HepG2 (cell line): ENCODE measurements around the gene MEA1. TPM values are rescaled to one million over a fixed set of nuclear protein-coding genes. Genes with fewer than 3 reads are reported as not detected.

Source experiments
- ATAC-seq: fragments of 200-7000 bp; cut with Tn5 transposase; 3 replicates; pipeline ENCODE4 v1.9.1; 2020; ENCODE audit warnings: mild to moderate bottlenecking, moderate library complexity
- BruUV-seq: library from RNA; stranded (reverse); fragments of 400-500 nt; replicated peaks from 2 replicates; lab custom pipeline; 2021; lab: Mats Ljungman, UMichigan
- CTCF ChIA-PET: fragments of 300-600 bp; formaldehyde crosslinking; extraction: SDS; loops from one replicate; lab custom pipeline; 2021; ENCODE audit warnings: low total read pairs, inconsistent platforms, low intra/inter-chr PET ratio; lab: Yijun Ruan, JAX
- POLR2A ChIA-PET: fragments of 350-600 bp; sonication (Branson Sonifier 250); formaldehyde crosslinking; loops from one replicate; lab custom pipeline; 2020; ENCODE audit warnings: antibody characterized with exemption, inconsistent platforms; lab: Yijun Ruan, JAX
- DNase-seq: peaks from one replicate; pipeline ENCODE4 v3.0.0-alpha.2; 2015; ENCODE audit warnings: low spot score
- FAIRE-seq: peaks from 3 replicates; lab custom pipeline; 2011; peaks lifted over from hg19 to GRCh38; lab: Jason Lieb, UNC
- H2AFZ ChIP-seq: one replicate; pipeline ENCODE4 v1.6.1; 2011; ENCODE audit warnings: low read length, inconsistent platforms
- H3K27ac ChIP-seq: fragments of 300-600 bp; 3 replicates; pipeline ENCODE4 v1.8.0; 2011; ENCODE audit warnings: mixed run types, mild to moderate bottlenecking, mixed read lengths, low read length, inconsistent platforms; ENCODE audit not compliant: insufficient read depth; ENCODE audit errors: extremely low read length
- H3K27me3 ChIP-seq, 2 experiments: fragments of 200-600 bp in 1 of 2; 2 replicates in 1 of 2; 3 replicates in 1 of 2; pipeline versions ENCODE4 v1.6.0 to v1.8.0; 2011; ENCODE audit warnings: low read length in 2 of 2, mild to moderate bottlenecking in 2 of 2, moderate library complexity in 2 of 2, inconsistent platforms in 1 of 2; ENCODE audit not compliant: insufficient read depth in 2 of 2, control insufficient read depth in 1 of 2
- H3K36me3 ChIP-seq, 2 experiments: fragments of 200-600 bp in 1 of 2; replicated peaks in 1 of 2; 2 replicates in 1 of 2; 3 replicates in 1 of 2; pipeline versions ENCODE4 v1.5.1 to v1.8.0; 2011; ENCODE audit warnings: low read length in 2 of 2, inconsistent platforms in 1 of 2; ENCODE audit not compliant: insufficient read depth in 2 of 2, control insufficient read depth in 1 of 2
- H3K4me1 ChIP-seq: 2 replicates; pipeline ENCODE4 v1.5.1; 2012; ENCODE audit warnings: low read length, inconsistent platforms; ENCODE audit not compliant: insufficient read depth
- H3K4me2 ChIP-seq: 2 replicates; pipeline ENCODE4 v1.6.0; 2011; ENCODE audit warnings: low read depth, low read length, inconsistent platforms
- H3K4me3 ChIP-seq, 3 experiments: fragments of 200-600 bp in 1 of 3; sonication (generic), shearing (Covaris generic) in 1 of 3; replicated peaks in 1 of 3; 2 replicates each; pipeline ENCODE4 v1.5.1; 2011 to 2016; ENCODE audit warnings: low read length in 3 of 3, inconsistent platforms in 2 of 3, low read depth in 2 of 3, mild to moderate bottlenecking in 2 of 3, control low read depth in 1 of 3, mixed read lengths in 1 of 3; ENCODE audit not compliant: insufficient read depth in 1 of 3
- H3K79me2 ChIP-seq: one replicate; pipeline ENCODE4 v1.6.1; 2011; ENCODE audit warnings: low read length, inconsistent platforms; ENCODE audit not compliant: insufficient read depth
- H3K9ac ChIP-seq: 2 replicates; pipeline ENCODE4 v1.6.0; 2011; ENCODE audit warnings: mild to moderate bottlenecking, low read depth, low read length, inconsistent platforms; ENCODE audit not compliant: insufficient read depth
- H3K9me3 ChIP-seq: 2 replicates; pipeline ENCODE4 v1.5.1; 2012; ENCODE audit warnings: mild to moderate bottlenecking, low read length
- H4K20me1 ChIP-seq: 2 replicates; pipeline ENCODE4 v1.6.0; 2011; ENCODE audit warnings: inconsistent platforms, mild to moderate bottlenecking, low read length, moderate library complexity; ENCODE audit not compliant: insufficient read depth
- AGO2 ChIP-seq: fragments of 200-400 bp; formaldehyde crosslinking; optimal IDR thresholded peaks from 2 replicates; pipeline ENCODE3; 2017; ENCODE audit warnings: mild to moderate bottlenecking, low read depth, low read length, moderate library complexity
- FOXJ3 ChIP-seq: sonication (generic); formaldehyde crosslinking; IDR thresholded peaks from 2 replicates; pipeline ENCODE4 v1.4.0; 2020; ENCODE audit warnings: missing genetic modification reagents, mild to moderate bottlenecking, borderline replicate concordance
- MTA1 ChIP-seq: sonication (generic); formaldehyde crosslinking; IDR thresholded peaks from 2 replicates; pipeline ENCODE4 v1.4.0; 2020; ENCODE audit warnings: missing genetic modification reagents, mild to moderate bottlenecking, borderline replicate concordance
- NR2F2 ChIP-seq: IDR thresholded peaks from 2 replicates; pipeline ENCODE4 v1.6.1; 2012; ENCODE audit warnings: low read depth, inconsistent platforms, borderline replicate concordance
- POLR2G ChIP-seq: fragments of 200-400 bp; formaldehyde crosslinking; IDR thresholded peaks from 2 replicates; pipeline ENCODE4 v1.6.1; 2018; ENCODE audit warnings: mild to moderate bottlenecking, low read depth, low read length, moderate library complexity
- PPARG ChIP-seq: conservative IDR thresholded peaks from 2 replicates; pipeline ENCODE4 v1.6.1; 2016; ENCODE audit warnings: missing biosample characterization, missing genetic modification reagents
- RBFOX2 ChIP-seq: fragments of 200-400 bp; formaldehyde crosslinking; IDR thresholded peaks from 2 replicates; pipeline ENCODE4 v1.6.1; 2017; ENCODE audit warnings: low read depth, mild to moderate bottlenecking, low read length
- ZNF225 ChIP-seq: sonication (generic); formaldehyde crosslinking; IDR thresholded peaks from 2 replicates; pipeline ENCODE4 v1.4.0; 2020; ENCODE audit warnings: mild to moderate bottlenecking, missing genetic modification reagents
- ZNF567 ChIP-seq: sonication (generic); formaldehyde crosslinking; IDR thresholded peaks from 2 replicates; pipeline ENCODE4 v1.8.1; 2023; ENCODE audit warnings: mild to moderate bottlenecking, missing genetic modification reagents, borderline replicate concordance
- ZNF709 ChIP-seq: sonication (generic); formaldehyde crosslinking; IDR thresholded peaks from 2 replicates; pipeline ENCODE4 v1.5.0; 2020; ENCODE audit warnings: mild to moderate bottlenecking, missing genetic modification reagents
- WGBS: methylation state at CpG from one replicate; pipeline ENCODE4 v1.1.6; 2017; ENCODE audit warnings: low lambda C conversion rate; 5-methylcytosine and 5-hydroxymethylcytosine counted together
- in situ Hi-C: cut with HindIII; loops from 2 replicates; pipeline ENCODE4 v1.10.0; 2017; ENCODE audit warnings: low pct_unique_long_range_greater_than_20kb; ENCODE audit not compliant: extremely low pct_ligation_motif_present
- intact Hi-C: fragments of 100-400 bp; cut with micrococcal nuclease; formaldehyde crosslinking; loops from one replicate; pipeline ENCODE4 v1.10.0; 2022; ENCODE audit not compliant: unreplicated experiment
- polyA plus RNA-seq, 8 experiments: library from polyadenylated mRNA; depleted of rRNA in 3 of 8; stranded (reverse) in 7 of 8; unstranded in 1 of 8; fragments of >200 nt; fragmentation: Illumina TruSeq in 4 of 8; extraction: Trizol in 4 of 8; gene quantifications; 2 replicates each; pipeline versions ENCODE4 v1.2.1 to v1.2.3, GENCODE V29; 2011 to 2016; ENCODE audit warnings: low read depth in 4 of 8, missing spikeins in 1 of 8, mixed read lengths in 1 of 8; ENCODE audit not compliant: insufficient read depth in 1 of 8
- total RNA-seq, 5 experiments: library from RNA; depleted of rRNA; stranded (reverse); fragments of >200 nt; fragmentation: Illumina TruSeq; extraction: Trizol; gene quantifications; 2 replicates each; pipeline ENCODE4 v1.2.3, GENCODE V29; 2016; ENCODE audit warnings: low read depth in 1 of 5
- TF ChIP-seq, protein P1 (sequence below): sonication (generic); formaldehyde crosslinking; IDR thresholded peaks from 2 replicates; pipeline ENCODE4 v1.4.0; 2020; ENCODE audit warnings: low read depth, mild to moderate bottlenecking, missing genetic modification reagents
- TF ChIP-seq, protein P2 (sequence below), 2 experiments: sonication (generic) in 1 of 2; formaldehyde crosslinking in 1 of 2; IDR thresholded peaks; 2 replicates each; pipeline versions ENCODE4 v1.4.0 to v1.6.1; 2016 to 2020; ENCODE audit warnings: borderline replicate concordance in 1 of 2, low read depth in 1 of 2, mild to moderate bottlenecking in 1 of 2, missing genetic modification reagents in 1 of 2

Gene MEA1
- total and polyA plus RNA-seq, 2 of the 13 experiments (the other 11 are each of a cell fraction or from before 2014, with no cell fraction given) = 75.6 to 86.2 TPM

DNA sequence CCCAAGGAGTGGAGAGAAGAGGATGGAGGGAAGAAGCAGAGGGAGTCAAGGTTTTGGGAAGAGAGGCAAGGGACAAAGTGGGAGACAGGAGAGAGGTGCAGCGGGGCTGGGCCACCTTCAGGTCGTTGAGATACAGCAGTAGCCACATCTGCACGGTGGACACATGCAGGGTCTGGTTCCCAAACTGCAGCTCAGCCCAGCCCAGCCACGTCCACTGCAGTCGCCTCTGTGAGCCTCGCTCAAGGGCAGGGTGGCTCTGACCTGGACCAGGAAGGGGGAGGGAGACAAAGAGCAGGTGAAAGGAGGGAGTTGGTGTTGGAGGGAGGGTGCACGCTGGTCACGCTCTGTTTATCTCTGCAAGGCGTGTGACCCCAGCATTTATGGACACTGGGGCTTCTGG, 25.0 kb upstream of the MEA1 start:
- no TSS peak for BruUV-seq
- Histone ChIP-seq H3K9ac (no peak overlapping the region), H3K27me3 (no peaks in the 10 kb centered on the region), H3K4me2 (no peak overlapping the region), H2AFZ (no peak overlapping the region), H3K36me3 (peaks cover 41 to 66% of the 10 kb centered on the region in 2 experiments), H3K79me2 (no peaks in the 10 kb centered on the region), H3K4me1 (peaks cover 12% of the 10 kb centered on the region), H3K4me3 (no peak overlapping the region), H3K9me3 (no peaks in the 10 kb centered on the region), H3K27ac (no peak overlapping the region), H4K20me1 (peaks cover 3% of the 10 kb centered on the region; the same call in 1 of the 2 replicates)
- ChIA-PET POLR2A (interaction anchor here (0.9 to 1.2 kb wide), 2 partner anchors 9 to 68 kb away, joined by 3 to 4 read pairs; no protein-coding TSS in a partner anchor), CTCF (no interaction called here)
- no peak for DNase-seq
- no peak for FAIRE-seq
- WGBS = 93% methylated on average over 9 of the region's 9 CpGs
- in situ Hi-C loops = no loop called here
- intact Hi-C loops = no loop called here
- ATAC-seq = no peak
- TF ChIP-seq AGO2 (peak; percentile 42), ZNF567 (no peak), RBFOX2 (0 out of 2 replicates have a peak, but pooled peaks have one; percentile 34), PPARG (CRISPR knock-in tag) (no peak), NR2F2 (no peak), POLR2G (peak; percentile 14; the same call in 1 of the 2 replicates)

DNA sequence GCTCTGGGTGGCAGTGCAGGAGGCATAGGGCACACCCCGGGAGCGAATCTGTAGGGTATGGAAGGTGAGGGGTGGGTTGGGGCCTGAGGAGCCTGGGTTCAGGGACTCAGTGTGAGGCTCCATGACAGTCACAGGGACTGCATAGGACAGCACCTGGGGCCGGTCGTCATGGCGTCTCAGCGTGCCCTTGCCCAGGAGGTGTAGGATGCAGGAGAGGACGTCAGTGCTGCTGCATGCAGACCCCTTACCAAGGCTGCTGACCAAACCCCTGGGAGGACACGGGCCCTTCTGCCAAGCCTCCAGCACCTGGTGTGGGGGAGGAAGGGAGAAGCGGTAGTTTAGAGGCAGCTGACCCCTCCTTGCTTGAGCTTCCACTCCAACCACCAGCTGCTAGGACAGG, 24.0 kb upstream of the MEA1 start:
- intact Hi-C loops (no loop called here), in situ Hi-C loops (no loop called here)
- Histone ChIP-seq H3K36me3 (peaks cover 34 to 61% of the 10 kb centered on the region in 2 experiments), H3K9ac (no peak overlapping the region), H2AFZ (no peak overlapping the region), H3K4me3 (no peak overlapping the region), H3K4me1 (peaks cover 12% of the 10 kb centered on the region), H4K20me1 (peaks cover 3% of the 10 kb centered on the region; the same call in 1 of the 2 replicates), H3K9me3 (no peaks in the 10 kb centered on the region), H3K79me2 (no peaks in the 10 kb centered on the region), H3K27me3 (no peaks in the 10 kb centered on the region), H3K27ac (no peak overlapping the region), H3K4me2 (no peak overlapping the region)
- FAIRE-seq = no peak
- peak; percentile 3; the same call in 1 of the 3 replicates for ATAC-seq
- BruUV-seq = TSS peak; percentile 32
- POLR2A ChIA-PET = interaction anchor here (3.6 kb wide), 1 partner anchor 16 kb away, joined by 19 read pairs; the partner anchor contains the start of gene CUL7
- TF ChIP-seq ZNF225 (0 out of 2 replicates have a peak, but pooled peaks have one; percentile 28), FOXJ3 (CRISPR knock-in tag) (no peak), MTA1 (CRISPR knock-in tag) (0 out of 2 replicates have a peak, but pooled peaks have one; percentile 18), ZNF709 (CRISPR knock-in tag) (no peak)
- TF ChIP-seq, protein P1, sequence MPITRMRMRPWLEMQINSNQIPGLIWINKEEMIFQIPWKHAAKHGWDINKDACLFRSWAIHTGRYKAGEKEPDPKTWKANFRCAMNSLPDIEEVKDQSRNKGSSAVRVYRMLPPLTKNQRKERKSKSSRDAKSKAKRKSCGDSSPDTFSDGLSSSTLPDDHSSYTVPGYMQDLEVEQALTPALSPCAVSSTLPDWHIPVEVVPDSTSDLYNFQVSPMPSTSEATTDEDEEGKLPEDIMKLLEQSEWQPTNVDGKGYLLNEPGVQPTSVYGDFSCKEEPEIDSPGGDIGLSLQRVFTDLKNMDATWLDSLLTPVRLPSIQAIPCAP (CRISPR knock-in tag) = no peak
- TF ChIP-seq, protein P2, sequence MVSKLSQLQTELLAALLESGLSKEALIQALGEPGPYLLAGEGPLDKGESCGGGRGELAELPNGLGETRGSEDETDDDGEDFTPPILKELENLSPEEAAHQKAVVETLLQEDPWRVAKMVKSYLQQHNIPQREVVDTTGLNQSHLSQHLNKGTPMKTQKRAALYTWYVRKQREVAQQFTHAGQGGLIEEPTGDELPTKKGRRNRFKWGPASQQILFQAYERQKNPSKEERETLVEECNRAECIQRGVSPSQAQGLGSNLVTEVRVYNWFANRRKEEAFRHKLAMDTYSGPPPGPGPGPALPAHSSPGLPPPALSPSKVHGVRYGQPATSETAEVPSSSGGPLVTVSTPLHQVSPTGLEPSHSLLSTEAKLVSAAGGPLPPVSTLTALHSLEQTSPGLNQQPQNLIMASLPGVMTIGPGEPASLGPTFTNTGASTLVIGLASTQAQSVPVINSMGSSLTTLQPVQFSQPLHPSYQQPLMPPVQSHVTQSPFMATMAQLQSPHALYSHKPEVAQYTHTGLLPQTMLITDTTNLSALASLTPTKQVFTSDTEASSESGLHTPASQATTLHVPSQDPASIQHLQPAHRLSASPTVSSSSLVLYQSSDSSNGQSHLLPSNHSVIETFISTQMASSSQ (IDR thresholded peaks at IDR 0.05; ENCODE audit: low read depth) = no peak
- TF ChIP-seq, protein P2 (CRISPR knock-in tag; IDR thresholded peaks at IDR 0.05; ENCODE audit: borderline replicate concordance) = 0 out of 2 replicates have a peak, but pooled peaks have one; percentile 28
- CTCF ChIA-PET = no interaction called here
- WGBS = 100% methylated on average over 9 of the region's 9 CpGs
- no peak for DNase-seq
